TTC549 (cell line): ENCODE results near the gene TNS3.
A peak's percentile ranks its signal among the peaks of the same experiment; 100 is the strongest.

Experiments
- FAIRE-seq: peaks from 2 replicates; lab custom pipeline; 2012; peaks lifted over from hg19 to GRCh38; lab: Jason Lieb, UNC

The TNS3 gene

DNA sequence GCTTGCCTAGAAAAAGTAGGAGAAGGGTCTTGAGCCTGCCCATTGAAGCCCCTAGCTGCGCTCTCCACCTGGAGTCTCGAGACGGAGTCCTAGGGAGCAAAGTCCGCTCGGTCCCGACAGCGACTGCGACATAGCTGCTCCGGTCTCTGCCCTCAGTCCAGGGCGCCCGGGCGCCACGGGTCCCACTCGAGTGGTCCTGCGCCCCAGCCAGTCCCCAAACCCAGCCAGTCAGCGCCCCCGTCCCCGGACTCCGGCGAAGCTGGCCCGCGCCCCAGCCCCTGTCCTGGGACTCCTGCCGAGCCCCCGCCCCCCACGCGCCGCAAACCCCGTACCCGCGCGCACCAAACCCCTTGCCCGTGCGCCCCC lies 490 bp downstream of the TNS3 start:
- no peak for FAIRE-seq

DNA sequence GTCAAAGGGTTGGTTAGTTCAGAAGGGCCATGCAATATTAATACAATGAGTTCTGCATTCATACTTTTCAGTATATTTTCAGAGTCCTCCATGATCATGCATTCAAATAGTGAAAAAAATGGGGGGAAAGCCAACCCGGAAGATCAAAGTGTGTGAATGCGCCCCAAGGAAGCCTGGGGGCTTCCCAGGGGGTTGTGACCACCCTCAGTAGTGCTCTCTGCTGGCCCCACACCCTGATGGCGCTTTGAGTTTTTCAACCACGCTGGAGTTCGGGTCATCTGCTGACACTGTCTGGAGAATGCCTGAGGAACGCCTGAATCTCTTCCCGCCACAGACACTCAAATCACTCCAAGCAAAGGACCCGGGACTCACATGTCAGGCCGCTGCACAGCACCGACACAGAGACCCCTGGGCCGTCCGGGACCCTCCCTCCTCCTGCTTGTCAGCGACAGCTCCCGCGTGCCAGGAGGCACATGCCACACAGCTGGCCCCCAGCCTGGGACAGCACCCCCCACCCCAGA lies 1.0 kb downstream of the TNS3 start:
- no peak for FAIRE-seq

GRCh38 chr7:47580175-47580706 lies 1.7 kb downstream of the TNS3 start:
- no peak for FAIRE-seq

GRCh38 chr7:47579458-47579857 lies 2.5 kb downstream of the TNS3 start:
- no peak for FAIRE-seq

- FAIRE-seq, result no peak
Measured at GRCh38 chr7:47578579-47579270, 3.2 kb downstream of the TNS3 start.

DNA sequence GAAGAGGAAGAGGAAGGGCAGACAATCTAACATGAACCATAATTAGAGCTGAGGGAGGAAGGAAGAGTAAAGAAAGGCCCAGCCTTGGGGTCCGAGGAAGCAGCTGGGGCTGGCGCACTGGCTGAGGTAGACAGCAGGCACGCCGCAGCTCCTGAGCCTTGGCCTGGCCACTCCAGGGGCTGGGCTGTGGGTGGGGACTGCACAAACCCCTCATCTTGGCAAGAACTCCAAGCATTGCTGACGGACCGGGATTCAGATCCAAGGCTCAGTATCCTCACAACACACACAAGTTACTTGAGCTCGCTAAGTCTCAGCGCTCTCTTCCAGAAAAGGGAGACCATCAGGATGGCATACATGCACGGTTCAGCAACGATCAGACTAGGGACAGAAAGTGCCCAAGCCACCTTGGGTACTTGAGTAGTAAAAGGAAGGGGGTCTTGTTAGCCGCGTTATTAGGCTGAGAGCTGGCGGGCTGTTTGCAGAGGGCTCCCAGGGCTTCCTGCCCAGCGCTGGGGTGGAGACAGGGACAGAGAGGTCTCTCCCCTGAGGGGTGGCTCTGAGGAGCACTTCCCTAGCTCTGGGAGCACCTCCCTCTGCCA lies 4.5 kb downstream of the TNS3 start:
- FAIRE-seq, result no peak

GRCh38 chr7:47576866-47577306 lies 5.0 kb downstream of the TNS3 start:
- FAIRE-seq, result no peak

GRCh38 chr7:47576031-47576865 lies 5.7 kb downstream of the TNS3 start:
- FAIRE-seq, result no peak

DNA sequence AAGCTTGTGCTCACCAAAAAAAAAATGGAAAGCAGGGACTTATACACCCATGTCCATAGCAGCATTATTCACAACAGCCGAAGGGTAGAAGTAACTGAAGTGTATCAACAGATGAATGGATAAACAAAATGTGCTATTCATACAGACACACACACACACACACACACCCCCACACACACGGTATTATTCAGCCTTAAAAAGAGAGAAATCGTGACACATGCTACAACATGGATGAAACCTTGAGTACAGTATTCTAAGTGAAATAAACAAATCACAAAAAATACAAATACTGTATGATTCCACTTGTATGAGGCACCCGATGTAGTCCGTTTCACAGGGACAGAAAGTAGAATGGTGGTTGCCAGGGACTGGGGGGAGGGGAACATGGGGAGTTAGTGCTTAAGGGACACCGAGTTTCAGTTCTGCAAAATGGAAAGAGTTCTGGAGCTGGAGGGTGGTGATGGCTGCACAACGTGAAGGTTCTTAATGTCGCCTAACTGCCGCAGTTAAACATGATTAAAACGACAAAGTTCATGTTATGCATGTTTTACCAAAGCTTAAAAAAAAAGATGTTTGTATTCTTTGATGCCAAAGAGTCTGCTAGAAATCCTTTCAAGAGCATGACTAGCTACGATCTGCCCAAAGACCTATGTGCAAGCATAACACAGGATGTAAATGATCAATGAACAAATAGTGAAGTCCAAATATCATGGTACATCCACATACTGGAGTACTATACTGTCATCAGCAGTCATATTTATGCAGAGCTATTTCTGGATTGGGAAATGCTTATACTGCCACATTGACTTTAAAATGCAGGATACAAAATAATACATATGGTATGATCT lies 7.2 kb downstream of the TNS3 start:
- no peak for FAIRE-seq

GRCh38 chr7:47573758-47574481 lies 8.0 kb downstream of the TNS3 start:
- peak; percentile 47 for FAIRE-seq

DNA sequence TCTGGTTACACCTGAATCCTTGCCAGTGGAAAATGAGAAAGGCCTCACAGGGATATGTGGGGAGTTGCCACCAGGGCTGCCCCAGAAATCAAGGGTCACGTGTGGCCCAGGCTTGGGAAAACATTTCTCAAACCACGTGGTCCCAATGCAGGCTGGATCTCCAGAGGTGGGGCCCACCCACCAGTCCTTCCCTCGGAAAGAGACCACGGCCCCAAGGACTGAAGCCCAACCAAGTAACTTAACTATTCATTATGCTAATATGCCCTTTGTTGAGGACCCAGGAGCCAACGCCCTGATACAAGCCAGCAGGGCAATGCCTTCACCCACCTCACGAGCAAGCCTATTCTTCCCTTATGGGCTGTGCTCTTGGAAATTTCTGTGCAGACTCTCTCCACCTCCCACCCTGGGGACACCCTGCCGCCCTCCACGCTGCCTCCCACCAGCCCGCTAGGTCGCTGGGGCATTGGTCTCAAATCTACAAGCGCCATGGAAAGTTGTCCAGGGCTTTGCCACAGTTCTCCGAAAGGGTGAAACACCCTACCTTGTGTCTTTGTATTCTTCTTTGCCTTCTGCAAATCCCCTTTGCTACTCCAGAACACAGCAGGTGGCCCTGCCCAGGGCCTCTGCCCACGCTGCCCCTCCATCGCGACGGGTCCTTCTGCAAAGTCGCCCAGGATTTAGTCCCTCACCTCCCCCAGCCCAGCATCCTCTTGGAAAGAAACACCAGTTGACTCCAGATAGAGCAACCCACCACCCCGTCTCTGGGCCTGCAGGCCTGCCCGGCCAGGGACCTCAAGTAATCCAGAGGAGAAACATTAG lies 8.8 kb downstream of the TNS3 start:
- FAIRE-seq, result no peak

DNA sequence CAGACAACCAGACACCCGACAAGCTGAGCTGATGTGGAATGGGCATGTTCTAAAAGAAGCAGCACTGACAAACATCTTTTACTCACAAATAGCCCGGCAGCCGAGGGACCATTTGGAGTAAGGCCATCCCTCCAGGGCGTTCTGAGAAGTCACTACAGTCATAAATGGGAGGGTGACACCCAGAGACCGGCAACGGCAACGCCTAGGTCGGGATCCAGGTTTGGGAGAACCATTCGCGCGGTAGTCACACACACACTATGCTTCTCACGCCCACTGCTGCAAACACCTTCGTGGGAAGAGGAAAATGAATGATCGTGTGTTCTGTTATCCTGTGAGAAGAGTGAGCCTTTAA lies 9.8 kb downstream of the TNS3 start:
- no peak for FAIRE-seq

DNA sequence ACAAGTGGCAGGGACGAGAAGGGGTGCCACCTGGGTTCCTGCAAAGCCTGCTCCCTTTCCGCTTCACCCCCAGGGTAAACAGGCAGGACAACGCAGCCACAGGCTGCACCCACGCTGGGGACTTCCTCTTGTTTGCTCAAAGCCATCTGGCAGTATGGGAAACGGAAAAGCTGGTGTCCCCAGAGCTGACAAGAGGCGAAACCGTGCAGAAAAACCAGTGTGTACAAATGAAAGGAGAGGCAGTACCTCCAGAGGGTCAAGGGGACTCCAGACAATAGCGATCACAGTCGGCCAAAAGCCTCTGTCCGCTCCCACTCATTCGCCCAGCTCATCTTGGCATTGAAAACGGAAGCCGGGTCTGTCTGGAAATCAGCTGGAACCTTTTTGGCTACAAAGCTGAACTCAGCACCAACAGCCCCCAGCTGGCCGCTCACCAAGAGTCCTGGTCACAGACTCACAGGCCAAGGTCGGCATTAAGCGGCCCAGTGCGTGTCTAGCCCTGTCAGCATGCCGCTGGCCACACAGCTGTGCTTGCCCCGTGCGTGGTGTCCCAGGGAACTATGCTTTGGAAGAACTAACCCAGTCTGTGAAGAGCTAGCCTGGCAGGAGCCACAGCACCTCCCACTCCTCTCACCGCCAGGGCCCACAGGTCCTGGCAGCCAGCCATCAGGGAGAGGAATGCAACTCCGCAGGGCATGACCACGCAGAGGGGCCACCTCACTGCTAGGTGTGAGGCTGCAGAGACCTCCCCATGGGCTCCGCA lies 10.4 kb downstream of the TNS3 start:
- no peak for FAIRE-seq

- no peak for FAIRE-seq
Measured at GRCh38 chr7:47570649-47571050, 11.3 kb downstream of the TNS3 start.

DNA sequence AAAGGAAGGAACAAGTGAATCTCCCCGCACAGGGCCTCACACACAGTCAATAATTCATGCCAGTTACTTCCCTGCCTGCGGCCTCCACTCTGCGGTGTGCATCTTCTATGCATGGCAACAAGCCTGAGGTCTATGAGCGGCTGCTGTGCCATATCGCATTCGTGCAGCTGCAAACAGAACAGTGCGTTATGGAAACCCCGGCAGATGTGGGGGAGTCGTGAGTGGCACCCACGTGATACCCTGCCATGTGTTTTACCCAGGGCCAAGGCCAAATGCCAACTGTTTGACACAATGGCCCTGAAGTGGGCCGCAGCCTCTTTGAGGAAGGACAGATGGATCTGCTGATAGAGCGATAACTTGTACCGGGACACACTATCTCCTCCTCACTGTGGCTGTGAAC lies 13.4 kb downstream of the TNS3 start:
- FAIRE-seq, result no peak

- no peak for FAIRE-seq
Measured at GRCh38 chr7:47568056-47568455, 13.9 kb downstream of the TNS3 start.

DNA sequence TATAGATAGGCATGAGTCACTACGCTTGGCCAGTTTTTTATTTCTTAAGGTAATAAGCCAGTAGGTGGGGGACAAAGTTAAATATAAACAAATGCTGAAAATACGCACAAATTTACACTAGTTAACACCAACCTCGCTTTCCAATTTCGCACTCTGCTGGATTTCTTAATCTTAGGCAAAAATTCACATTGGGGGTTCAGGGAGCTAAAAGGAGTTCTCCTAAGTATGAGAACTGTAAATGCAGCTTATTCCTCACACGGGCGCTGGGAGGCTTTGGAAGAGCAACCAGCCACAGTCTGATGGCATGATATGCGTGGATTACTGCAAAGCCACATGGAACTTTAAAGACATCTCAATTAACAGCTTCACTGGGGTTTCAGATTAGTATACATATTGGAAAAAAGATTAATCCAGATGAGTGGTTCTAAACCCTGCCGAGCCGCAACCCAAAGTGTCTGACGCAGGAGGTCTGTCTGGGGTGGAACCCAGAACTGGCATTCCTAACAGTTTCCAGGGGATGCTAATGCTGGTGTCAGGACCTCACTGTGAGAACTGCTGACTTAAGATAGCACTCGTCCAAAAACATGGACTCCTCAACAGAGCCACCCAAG lies 16.2 kb downstream of the TNS3 start:
- FAIRE-seq, result no peak

DNA sequence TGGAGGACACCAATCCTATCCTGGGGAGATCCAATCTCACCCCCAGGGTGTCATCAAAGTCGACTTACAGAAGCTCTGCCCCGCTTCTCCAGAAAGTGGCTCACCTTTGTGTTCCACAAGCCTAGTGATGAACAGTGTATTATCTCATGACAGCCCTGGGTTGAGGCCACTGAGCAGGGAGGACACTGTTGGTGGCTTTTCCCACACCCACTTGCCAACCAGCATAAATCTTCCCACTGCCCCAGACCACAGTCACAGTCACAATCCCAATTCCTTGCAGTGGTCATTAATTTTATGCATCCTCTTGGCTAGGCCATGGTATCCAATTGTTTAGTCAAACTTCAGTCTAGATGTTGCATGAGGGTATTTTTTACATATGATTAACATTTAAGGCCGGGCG lies 18.4 kb downstream of the TNS3 start:
- no peak for FAIRE-seq

DNA sequence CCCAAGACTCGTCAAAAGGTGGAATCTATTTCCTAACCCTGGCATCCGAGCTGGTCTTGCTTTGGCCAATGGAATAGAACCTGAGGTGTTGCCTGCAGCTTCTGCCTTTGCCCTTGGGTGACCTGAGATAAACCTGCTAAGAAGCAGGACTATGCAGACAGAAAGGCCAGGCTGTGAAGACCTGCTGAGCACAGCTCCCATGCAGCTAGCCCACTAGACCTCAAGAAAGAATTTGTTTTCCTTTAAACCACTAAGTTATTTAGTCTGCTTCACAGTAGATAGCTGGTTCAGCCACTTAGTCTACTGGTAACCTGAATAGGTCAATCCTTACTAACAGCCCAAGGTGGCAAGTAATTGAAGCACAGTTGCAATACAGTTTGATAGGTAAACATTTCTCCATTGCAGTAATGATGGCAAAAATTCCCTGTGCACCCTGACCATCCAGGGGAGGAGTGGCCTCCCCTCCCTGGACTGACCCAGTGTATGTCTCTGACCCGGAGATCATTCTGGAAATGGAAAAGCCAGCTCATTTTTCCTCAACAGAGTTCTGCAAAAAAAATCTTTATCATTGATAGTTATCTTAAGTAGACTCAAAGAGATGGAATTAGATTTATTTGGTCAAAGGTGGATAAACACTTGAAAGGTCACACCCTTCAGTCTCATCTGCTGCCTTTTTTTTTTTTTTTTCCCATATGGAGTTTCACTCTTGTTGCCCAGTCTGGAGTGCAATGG lies 20.0 kb downstream of the TNS3 start:
- FAIRE-seq, result no peak
